Fibroblast of pulmonary artery (primary cell): ENCODE data around the gene EXOC6B.
"Not testable (repeated sequence)": the region's sequence is repeated elsewhere in the genome, so short reads cannot be mapped to it uniquely, and the experiment has no call there.

ENCODE experiments used
- DNase-seq: peaks from one replicate; pipeline ENCODE4 v3.0.0-alpha.2; 2010; ENCODE audit warnings: low read depth
- H3K4me3 ChIP-seq: replicated peaks from 2 replicates; pipeline ENCODE4 v1.5.1; 2011; ENCODE audit warnings: low read depth, mild to moderate bottlenecking, control low read depth, low read length, moderate library complexity
- CTCF ChIP-seq: IDR thresholded peaks from 2 replicates; pipeline ENCODE4 v1.5.1; 2011; ENCODE audit warnings: mild to moderate bottlenecking, control low read depth, low read length, inconsistent platforms; ENCODE audit errors: missing control alignments

The EXOC6B gene

GRCh38 chr2:72570413-72570812, 255.4 kb downstream of the EXOC6B start:
- no peak overlapping the region for H3K4me3 ChIP-seq
- no peak for TF ChIP-seq CTCF
- peak; percentile 32 for DNase-seq

- DNase-seq = peak; percentile 58
- no peak for TF ChIP-seq CTCF
Measured at GRCh38 chr2:72562451-72563153, 263.2 kb downstream of the EXOC6B start.

GRCh38 chr2:72561621-72562318, 264.1 kb downstream of the EXOC6B start:
- peak; percentile 75 for DNase-seq
- no peak for TF ChIP-seq CTCF
- no peak overlapping the region for H3K4me3 ChIP-seq

More at GRCh38 chr2:72562451-72563153, 263.2 kb downstream of the EXOC6B start:
- no peak overlapping the region for H3K4me3 ChIP-seq

GRCh38 chr2:72555943-72556342, 269.9 kb downstream of the EXOC6B start:
- no peak for DNase-seq
- no peak overlapping the region for H3K4me3 ChIP-seq
- TF ChIP-seq CTCF = no peak

GRCh38 chr2:72555363-72555762, 270.5 kb downstream of the EXOC6B start:
- not testable (repeated sequence) for DNase-seq, H3K4me3 ChIP-seq

GRCh38 chr2:72554910-72555309, 270.9 kb downstream of the EXOC6B start:
- H3K4me3 ChIP-seq, DNase-seq: not testable (repeated sequence)

- no peak overlapping the region for H3K4me3 ChIP-seq
- no peak for DNase-seq
- no peak for TF ChIP-seq CTCF
Measured at GRCh38 chr2:72554381-72554780, 271.5 kb downstream of the EXOC6B start.

GRCh38 chr2:72548081-72548764, 277.6 kb downstream of the EXOC6B start:
- TF ChIP-seq CTCF = no peak
- no peak for DNase-seq
- H3K4me3 ChIP-seq = no peak overlapping the region
